Activated CD4-positive, alpha-beta T cell treated with anti-CD3 and anti-CD28 coated beads for 1 hour (primary cell): ENCODE results near the gene NARS2.
"Not testable (repeated sequence)": the region's sequence is repeated elsewhere in the genome, so short reads cannot be mapped to it uniquely, and the experiment has no call there.

ENCODE experiments used
- DNase-seq: peaks from one replicate; pipeline ENCODE4 v3.0.0-alpha.2; 2020

The NARS2 gene

DNA sequence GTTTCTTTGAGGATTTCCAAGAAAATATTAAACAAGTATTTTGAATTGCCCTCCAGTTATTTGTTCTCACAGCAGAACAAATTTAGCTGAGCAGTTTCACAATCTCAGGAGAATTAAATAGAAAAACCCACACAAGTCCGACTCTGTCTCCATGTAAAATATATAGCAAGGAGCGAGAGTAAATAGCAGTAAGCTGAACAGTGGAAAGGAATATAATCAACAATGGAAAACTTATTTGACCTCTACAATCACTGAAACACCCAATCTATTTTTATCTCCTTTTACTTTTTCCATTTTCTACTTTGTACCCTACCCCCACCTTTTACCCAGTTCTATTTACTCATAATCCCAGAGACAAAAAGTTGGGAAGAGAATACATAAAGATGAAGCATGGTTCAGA lies 34.4 kb downstream of the NARS2 start:
- DNase-seq: no peak

DNA sequence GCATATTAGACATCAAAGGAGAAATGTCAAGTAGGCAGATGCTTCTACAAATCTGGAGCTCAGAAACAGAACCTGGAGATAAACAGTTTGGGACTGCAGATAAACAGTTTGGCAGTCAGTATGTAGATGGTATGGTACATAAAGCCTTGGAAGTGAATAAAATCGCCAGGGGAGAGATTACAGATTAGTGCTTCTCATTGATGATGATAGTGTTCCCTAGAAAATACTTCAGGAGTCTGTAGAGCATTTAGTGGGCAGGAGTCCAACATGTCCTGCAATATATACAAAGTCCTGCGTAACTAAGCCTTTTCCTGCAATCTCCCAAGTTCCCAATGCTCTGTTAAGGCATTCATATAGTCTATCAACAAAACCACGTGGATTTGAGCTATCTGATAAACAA lies 35.2 kb downstream of the NARS2 start:
- no peak for DNase-seq

- DNase-seq: no peak
Observed at GRCh38 chr11:78536933-78537332, 37.7 kb downstream of the NARS2 start.

- no peak for DNase-seq
Observed at GRCh38 chr11:78535920-78536319, 38.7 kb downstream of the NARS2 start.

GRCh38 chr11:78535027-78535426 lies 39.6 kb downstream of the NARS2 start:
- DNase-seq: no peak

DNA sequence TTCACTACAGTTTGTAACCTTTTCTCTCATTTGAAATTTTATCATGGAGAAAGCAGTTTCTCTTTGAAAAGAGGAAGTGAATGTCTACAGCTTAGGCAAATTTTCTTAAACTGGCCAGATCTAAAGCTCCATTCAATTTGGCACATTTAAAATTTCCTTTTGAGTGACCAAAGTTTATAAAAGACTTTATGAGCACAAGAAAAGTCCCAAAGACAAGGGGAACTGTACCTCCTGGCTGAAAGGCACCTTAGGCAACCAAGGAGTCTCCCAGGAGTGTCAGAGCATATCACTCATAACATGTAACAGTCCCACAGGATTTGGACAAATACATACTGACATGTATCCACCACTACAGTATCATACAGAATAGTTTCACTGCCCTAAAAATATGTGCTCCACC lies 41.3 kb downstream of the NARS2 start:
- no peak for DNase-seq

- DNase-seq: no peak
Observed at GRCh38 chr11:78532991-78533390, 41.7 kb downstream of the NARS2 start.

DNA sequence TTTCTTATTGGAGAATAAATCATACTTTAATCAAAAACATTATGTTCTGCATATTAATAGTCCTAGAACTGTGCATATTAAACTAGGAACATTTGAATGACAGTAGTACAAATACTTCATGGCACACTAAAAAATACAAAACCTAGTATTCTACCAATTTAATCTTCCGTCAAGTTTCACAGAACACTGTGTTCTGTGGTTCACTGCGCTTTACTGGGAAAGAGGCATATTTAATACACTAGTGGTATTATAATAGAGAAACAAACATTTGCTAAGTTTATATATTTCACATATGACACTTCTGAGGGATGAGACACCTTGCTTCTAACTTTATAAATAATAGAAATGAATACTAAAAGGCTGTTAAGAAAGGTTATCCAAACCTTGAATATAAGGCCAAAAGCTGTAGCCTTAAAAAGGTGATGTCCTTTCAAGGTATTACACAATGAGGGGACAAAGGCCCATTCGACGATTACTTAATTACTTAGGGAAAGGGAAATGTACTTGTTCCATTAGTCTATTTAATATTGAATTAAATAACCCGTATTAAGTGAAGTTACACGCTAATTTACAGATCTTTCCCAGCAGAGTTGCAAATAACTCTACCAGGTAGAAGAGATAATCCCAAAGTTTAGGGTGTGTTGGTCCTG lies 48.0 kb downstream of the NARS2 start:
- DNase-seq: no peak

GRCh38 chr11:78525720-78526119 lies 48.9 kb downstream of the NARS2 start:
- DNase-seq: no peak

DNA sequence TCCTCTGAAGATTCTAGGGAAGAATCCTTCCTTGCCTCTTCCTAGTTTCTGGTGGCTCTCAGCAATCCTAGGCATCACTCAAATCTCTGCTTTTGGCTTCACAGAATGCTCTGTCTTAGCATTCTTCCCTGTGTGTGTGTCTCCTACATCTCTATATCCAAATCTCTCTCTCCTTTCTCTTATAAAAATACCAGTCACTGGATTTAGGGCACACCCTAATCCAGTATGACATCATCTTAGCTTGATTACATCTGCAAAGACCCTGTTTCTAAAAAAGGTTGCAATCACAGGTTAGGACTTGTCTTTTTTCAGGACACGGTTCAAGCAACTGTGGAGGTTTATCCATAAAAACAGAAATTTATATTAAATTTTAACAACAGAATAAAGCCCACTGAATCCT lies 54.4 kb downstream of the NARS2 start:
- DNase-seq: no peak

- no peak for DNase-seq
Observed at GRCh38 chr11:78516281-78516680, 58.4 kb downstream of the NARS2 start.

GRCh38 chr11:78514922-78515502 lies 59.7 kb downstream of the NARS2 start:
- DNase-seq: no peak

GRCh38 chr11:78513085-78513484 lies 61.6 kb downstream of the NARS2 start:
- not testable (repeated sequence) for DNase-seq

DNA sequence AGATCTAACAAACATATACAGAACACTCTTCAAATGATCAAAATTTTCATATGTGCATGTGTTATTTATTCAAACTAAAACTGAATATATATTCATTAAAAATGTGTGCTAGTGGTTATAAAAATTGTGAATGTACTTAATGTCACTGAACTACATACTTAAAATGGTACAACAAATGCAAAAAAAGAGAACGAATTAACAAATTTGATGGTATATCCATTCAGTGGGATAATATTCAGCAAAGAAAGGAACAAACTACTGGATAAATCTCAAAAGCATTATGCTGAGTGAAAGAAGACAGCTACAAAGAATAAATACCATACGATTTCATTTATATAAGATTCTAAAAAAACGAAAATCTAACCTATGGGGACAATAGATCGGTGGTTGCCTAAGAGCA lies 64.1 kb downstream of the NARS2 start:
- DNase-seq: no peak

- no peak for DNase-seq
Observed at GRCh38 chr11:78510025-78510596, 64.6 kb downstream of the NARS2 start.

- DNase-seq: no peak
Observed at GRCh38 chr11:78504708-78505107, 70.0 kb downstream of the NARS2 start.

DNA sequence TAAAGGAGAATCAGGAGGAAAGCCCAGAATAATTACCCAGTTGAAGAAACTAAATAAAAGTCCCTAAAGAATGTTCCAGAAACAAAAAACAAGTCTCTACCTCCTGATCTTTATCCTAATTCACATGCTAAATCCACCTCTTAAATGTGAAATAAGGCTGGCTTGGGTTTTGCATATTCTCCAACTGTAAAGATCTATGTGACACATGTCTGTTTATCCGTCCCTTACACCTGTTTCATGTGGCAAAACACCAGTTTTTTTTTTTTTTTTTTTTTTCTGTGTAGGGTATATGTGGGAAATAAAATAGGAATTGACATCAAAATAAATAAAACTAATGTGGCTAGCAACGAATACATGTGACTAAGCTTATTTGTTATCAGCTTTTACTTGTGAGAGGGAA lies 70.5 kb downstream of the NARS2 start:
- no peak for DNase-seq

- DNase-seq: no peak
Observed at GRCh38 chr11:78499971-78500370, 74.7 kb downstream of the NARS2 start.

DNA sequence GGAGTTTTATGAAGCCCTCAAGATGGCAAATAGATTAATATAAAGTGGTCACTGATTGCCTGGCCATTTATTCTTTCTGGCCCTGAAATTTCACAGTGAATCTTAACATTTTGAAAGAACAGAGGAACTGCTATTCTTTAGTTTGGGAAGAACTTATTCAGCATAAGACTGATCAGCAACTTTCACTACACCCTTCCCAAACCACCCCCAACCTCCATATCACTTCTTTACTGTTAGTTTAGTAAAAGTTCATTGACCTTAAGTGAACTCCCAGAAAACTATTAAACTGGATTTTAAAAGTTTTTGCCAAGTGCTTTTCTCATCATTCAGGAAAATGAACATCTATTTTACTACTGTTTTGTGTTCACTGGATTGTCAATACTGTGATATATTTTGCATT lies 77.4 kb downstream of the NARS2 start:
- DNase-seq: no peak

GRCh38 chr11:78493413-78493975 lies 81.2 kb downstream of the NARS2 start:
- DNase-seq: no peak

DNA sequence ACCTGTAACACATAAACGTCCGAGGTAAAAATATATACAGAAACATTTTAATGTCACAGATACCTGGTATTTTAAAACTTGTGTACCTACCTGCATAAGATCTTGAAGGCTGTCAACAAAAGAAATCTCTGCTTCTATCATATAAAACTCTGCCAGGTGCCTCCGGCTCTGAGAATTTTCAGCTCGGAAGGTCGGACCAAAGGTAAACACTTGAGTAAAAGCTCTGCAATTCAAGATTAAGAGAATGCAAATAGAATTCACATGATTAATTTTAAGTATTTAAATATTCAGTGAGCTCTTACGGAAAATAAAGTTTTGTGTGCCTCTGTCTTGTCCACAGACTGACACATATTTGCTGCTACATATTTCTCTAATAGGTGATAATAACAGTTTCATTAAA lies 81.7 kb downstream of the NARS2 start:
- DNase-seq: no peak

- no peak for DNase-seq
Observed at GRCh38 chr11:78489184-78489583, 85.5 kb downstream of the NARS2 start.

GRCh38 chr11:78478536-78478935 lies 96.1 kb downstream of the NARS2 start:
- DNase-seq: no peak

DNA sequence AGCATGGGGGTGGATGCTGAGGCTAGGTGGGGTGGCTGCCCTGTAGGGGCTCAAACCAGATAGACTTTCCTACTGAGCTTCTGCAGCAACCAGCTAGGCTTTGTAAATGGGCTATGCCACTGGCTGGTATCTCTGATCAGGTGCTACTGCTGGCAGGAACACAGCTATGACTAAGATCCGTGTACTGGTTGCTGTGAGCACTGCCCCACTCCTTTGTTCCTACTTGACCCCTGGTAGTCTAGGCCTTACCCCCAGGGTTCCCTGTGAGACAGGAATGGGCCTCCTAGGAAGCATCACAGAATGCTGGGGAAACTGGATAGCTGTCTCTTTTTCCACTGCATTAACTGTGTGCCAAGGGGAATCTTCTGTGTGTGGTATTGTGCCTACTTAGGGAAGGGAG lies 98.6 kb downstream of the NARS2 start:
- no peak for DNase-seq

DNA sequence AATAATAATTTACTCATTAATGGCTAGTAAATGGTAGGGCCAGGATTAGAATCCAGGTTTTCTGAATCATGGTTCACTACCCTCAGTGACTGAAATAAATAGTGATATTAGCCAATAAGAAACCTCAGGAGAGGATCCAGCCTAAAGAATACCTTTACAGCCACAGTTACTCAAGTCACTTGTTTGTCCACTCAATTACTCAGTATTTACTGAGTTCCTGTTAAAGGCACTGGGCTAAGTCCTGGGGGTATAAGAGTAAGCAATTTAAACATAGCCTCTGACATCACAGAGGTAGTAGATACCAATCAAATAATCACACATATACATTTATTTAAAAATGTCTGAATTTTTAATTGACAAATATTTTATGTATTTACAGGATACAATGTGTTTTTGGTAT lies 100.2 kb downstream of the NARS2 start:
- DNase-seq: no peak
